SK-N-SH (cell line): ENCODE results near the gene CREB5. TPM values are rescaled to one million over a fixed set of nuclear protein-coding genes. Genes with fewer than 3 reads are reported as not detected.

Experiments used
- CTCF ChIA-PET: fragments of 300-600, 350-600 bp; formaldehyde crosslinking; extraction: SDS; loops from one replicate; lab custom pipeline; 2021; lab: Yijun Ruan, JAX
- POLR2A ChIA-PET: fragments of 350-600 bp; sonication (Branson Sonifier 250); formaldehyde crosslinking; extraction: SDS; loops from one replicate; lab custom pipeline; 2020; ENCODE audit warnings: antibody characterized with exemption, inconsistent platforms; lab: Yijun Ruan, JAX
- DNase-seq: peaks from one replicate; pipeline ENCODE4 v3.0.0; 2012
- H2AFZ ChIP-seq: fragments of 200-600 bp; sonication (generic); 2 replicates; pipeline ENCODE4 v1.8.1; 2016; ENCODE audit warnings: antibody characterized with exemption, mild to moderate bottlenecking, low read depth
- H3F3A ChIP-seq: fragments of 200-600 bp; sonication (generic); replicated peaks from 2 replicates; pipeline ENCODE3; 2016; ENCODE audit warnings: antibody characterized with exemption, mild to moderate bottlenecking; ENCODE audit not compliant: insufficient read depth
- H3K27ac ChIP-seq, 2 experiments: fragments of 200-500 bp in 1 of 2; fragments of 200-600 bp in 1 of 2; sonication (Bioruptor generic) in 1 of 2; sonication (generic), shearing (Covaris generic) in 1 of 2; 2 replicates each; pipeline versions ENCODE4 v1.5.1 to v1.6.1; 2014 to 2016; ENCODE audit warnings: low read depth in 2 of 2, inconsistent platforms in 1 of 2, low read length in 1 of 2, mild to moderate bottlenecking in 1 of 2, mixed read lengths in 1 of 2
- H3K27me3 ChIP-seq: fragments of 200-600 bp; sonication (generic), shearing (Covaris generic); 2 replicates; pipeline ENCODE4 v1.6.1; 2016; ENCODE audit warnings: mixed run types; ENCODE audit not compliant: insufficient read depth
- H3K36me3 ChIP-seq, 2 experiments: fragments of 200-500 bp in 1 of 2; fragments of 200-600 bp in 1 of 2; sonication (Bioruptor generic) in 1 of 2; sonication (generic) in 1 of 2; replicated peaks in 1 of 2; 2 replicates each; pipeline versions ENCODE3 to v1.5.1; 2014 to 2016; ENCODE audit warnings: low read length in 1 of 2, mild to moderate bottlenecking in 1 of 2; ENCODE audit not compliant: insufficient read depth in 2 of 2, control insufficient read depth in 1 of 2
- H3K4me1 ChIP-seq, 2 experiments: fragments of 200-500 bp in 1 of 2; fragments of 200-600 bp in 1 of 2; sonication (Bioruptor generic) in 1 of 2; sonication (generic), shearing (Covaris generic) in 1 of 2; 2 replicates each; pipeline versions ENCODE4 v1.5.1 to v1.6.1; 2014 to 2016; ENCODE audit warnings: low read depth in 1 of 2, low read length in 1 of 2, mixed run types in 1 of 2; ENCODE audit not compliant: insufficient read depth in 2 of 2, control insufficient read depth in 1 of 2
- H3K4me2 ChIP-seq: fragments of 200-600 bp; sonication (generic), shearing (Covaris generic); 2 replicates; pipeline ENCODE4 v1.6.1; 2017; ENCODE audit warnings: mixed run types
- H3K4me3 ChIP-seq, 2 experiments: fragments of 200-500 bp in 1 of 2; fragments of 200-600 bp in 1 of 2; sonication (Bioruptor generic) in 1 of 2; sonication (generic), shearing (Covaris generic) in 1 of 2; 2 replicates each; pipeline versions ENCODE4 v1.5.1 to v1.8.1; 2014 to 2016; ENCODE audit warnings: low read depth in 2 of 2, inconsistent platforms in 1 of 2, low read length in 1 of 2, mild to moderate bottlenecking in 1 of 2, mixed read lengths in 1 of 2, moderate library complexity in 1 of 2
- H3K79me2 ChIP-seq: fragments of 200-600 bp; sonication (generic); 2 replicates; pipeline ENCODE4 v1.8.1; 2017; ENCODE audit warnings: mild to moderate bottlenecking; ENCODE audit not compliant: insufficient read depth
- H3K9ac ChIP-seq: fragments of 200-600 bp; sonication (generic); 2 replicates; pipeline ENCODE4 v1.6.1; 2017; ENCODE audit warnings: mixed run types
- H3K9me2 ChIP-seq: fragments of 200-600 bp; sonication (generic); 2 replicates; pipeline ENCODE4 v1.6.1; 2017; ENCODE audit warnings: mixed run types
- H3K9me3 ChIP-seq: fragments of 200-600 bp; sonication (generic); 2 replicates; pipeline ENCODE4 v1.6.1; 2017; ENCODE audit warnings: mixed run types, mild to moderate bottlenecking, moderate library complexity
- H4K20me1 ChIP-seq: fragments of 200-600 bp; sonication (generic); 2 replicates; pipeline ENCODE4 v1.6.1; 2017; ENCODE audit warnings: mild to moderate bottlenecking, mixed run types; ENCODE audit not compliant: insufficient read depth
- EZH2phosphoT487 ChIP-seq: fragments of 200-600 bp; sonication (generic); IDR thresholded peaks from 2 replicates; pipeline ENCODE4 v1.6.1; 2017; ENCODE audit warnings: low read depth, mixed run types, mild to moderate bottlenecking, antibody characterized with exemption, moderate library complexity, borderline replicate concordance
- FOXJ3 ChIP-seq: sonication (generic); formaldehyde crosslinking; IDR thresholded peaks from 2 replicates; pipeline ENCODE4 v1.5.1; 2020; ENCODE audit warnings: mild to moderate bottlenecking, missing genetic modification reagents
- FOXM1 ChIP-seq: IDR thresholded peaks from 2 replicates; pipeline ENCODE4 v1.4.0; 2012; ENCODE audit warnings: low read depth, mild to moderate bottlenecking
- GABPA ChIP-seq: IDR thresholded peaks from 2 replicates; pipeline ENCODE4 v1.4.0; 2012; ENCODE audit warnings: low read depth, mild to moderate bottlenecking
- IRF3 ChIP-seq: fragments of 150-350 bp; IDR thresholded peaks from 2 replicates; pipeline ENCODE4 v1.6.1; 2016; ENCODE audit warnings: mild to moderate bottlenecking, low read depth, low read length
- JUND ChIP-seq: IDR thresholded peaks from 2 replicates; pipeline ENCODE4 v1.4.0; 2012
- MAX ChIP-seq: IDR thresholded peaks from 2 replicates; pipeline ENCODE4 v1.4.0; 2012; ENCODE audit warnings: low read depth
- NFIC ChIP-seq: IDR thresholded peaks from 2 replicates; pipeline ENCODE4 v1.4.0; 2012; ENCODE audit warnings: borderline replicate concordance
- NRF1 ChIP-seq: IDR thresholded peaks from 2 replicates; pipeline ENCODE4 v1.6.1; 2012; ENCODE audit warnings: low read depth, mild to moderate bottlenecking, low read length
- PBX3 ChIP-seq: IDR thresholded peaks from 2 replicates; pipeline ENCODE4; 2012
- POLR2AphosphoS5 ChIP-seq: IDR thresholded peaks from 2 replicates; pipeline ENCODE4 v1.6.1; 2012; ENCODE audit warnings: low read depth, low read length
- RAD21 ChIP-seq: IDR thresholded peaks from 2 replicates; pipeline ENCODE4 v1.6.1; 2012; ENCODE audit warnings: mild to moderate bottlenecking, low read length
- REST ChIP-seq: IDR thresholded peaks from 2 replicates; pipeline ENCODE4 v1.6.1; 2012; ENCODE audit warnings: mild to moderate bottlenecking, low read depth, low read length, moderate library complexity
- SIN3A ChIP-seq: IDR thresholded peaks from 2 replicates; pipeline ENCODE4 v1.6.1; 2012; ENCODE audit warnings: low read depth, mild to moderate bottlenecking, low read length, moderate library complexity, borderline replicate concordance
- TAF1 ChIP-seq: IDR thresholded peaks from 2 replicates; pipeline ENCODE4 v1.6.1; 2012; ENCODE audit warnings: low read depth, mild to moderate bottlenecking, low read length, moderate library complexity, borderline replicate concordance
- TCF12 ChIP-seq: IDR thresholded peaks from 2 replicates; pipeline ENCODE4 v1.4.0; 2012
- TEAD4 ChIP-seq: IDR thresholded peaks from 2 replicates; pipeline ENCODE4 v1.4.0; 2012; ENCODE audit warnings: mild to moderate bottlenecking, borderline replicate concordance; ENCODE audit not compliant: insufficient read depth
- USF1 ChIP-seq: IDR thresholded peaks from 2 replicates; pipeline ENCODE4 v1.4.0; 2012; ENCODE audit warnings: low read depth, borderline replicate concordance
- YY1 ChIP-seq: IDR thresholded peaks from 2 replicates; pipeline ENCODE4 v1.4.0; 2012; ENCODE audit warnings: low read depth, mild to moderate bottlenecking
- ZBTB33 ChIP-seq: IDR thresholded peaks from 2 replicates; pipeline ENCODE4 v1.4.0; 2012; ENCODE audit warnings: low read depth, borderline replicate concordance
- WGBS: methylation state at CpG from one replicate; pipeline ENCODE4 v1.1.6; 2017; ENCODE audit warnings: low lambda C conversion rate; 5-methylcytosine and 5-hydroxymethylcytosine counted together
- polyA plus RNA-seq, 3 experiments: library from polyadenylated mRNA; depleted of rRNA; stranded (reverse); fragments of >200 nt; gene quantifications; 2 replicates each; pipeline ENCODE4 v1.2.3, GENCODE V29; 2012

Gene CREB5
- polyA plus RNA-seq, 1 of the 3 experiments (the other 2 are of a cell fraction), result 19.3 TPM

- no peak for DNase-seq
- TF ChIP-seq RAD21 (no peak), POLR2AphosphoS5 (no peak), NFIC (no peak), TEAD4 (no peak), FOXM1 (no peak), TAF1 (no peak), FOXJ3 (CRISPR knock-in tag) (no peak), TCF12 (no peak), ZBTB33 (no peak), USF1 (no peak), MAX (no peak), REST (no peak), EZH2phosphoT487 (no peak), GABPA (no peak), YY1 (no peak), SIN3A (no peak), IRF3 (no peak), NRF1 (no peak), JUND (no peak), PBX3 (no peak)
- H3K4me1 ChIP-seq, result peaks cover 0 to 9% of the 10 kb centered on the region in 2 experiments; a peak in 1 of 4 replicates
- no peak overlapping the region for H3K9ac ChIP-seq
- no peak overlapping the region for H2AFZ ChIP-seq
- H4K20me1 ChIP-seq, result no peaks in the 10 kb centered on the region
- no peaks in the 10 kb centered on the region for H3K79me2 ChIP-seq
- H3K36me3 ChIP-seq, result no peaks in the 10 kb centered on the region
- POLR2A ChIA-PET, result no interaction called here
- H3K27me3 ChIP-seq, result no peaks in the 10 kb centered on the region
- H3K4me2 ChIP-seq, result no peak overlapping the region
- peaks cover 4% of the 10 kb centered on the region for H3F3A ChIP-seq
- 89% methylated on average over 5 of the region's 5 CpGs for WGBS
- no peak overlapping the region for H3K27ac ChIP-seq
- no peak overlapping the region for H3K4me3 ChIP-seq
- H3K9me2 ChIP-seq, result no peaks in the 10 kb centered on the region
- CTCF ChIA-PET, result interaction anchor here (0.6 to 1.5 kb wide), 5 partner anchors 12 to 22 kb away, joined by 3 to 7 read pairs (median 4); no protein-coding TSS in a partner anchor
- no peaks in the 10 kb centered on the region for H3K9me3 ChIP-seq
Observed at GRCh38 chr7:28759475-28759971, 347.2 kb downstream of the CREB5 start.
